H1 (cell line): Measurements from ENCODE around the gene PTTG1IP. TPM values are rescaled to one million over a fixed set of nuclear protein-coding genes. Genes with fewer than 3 reads are reported as not detected.

Source experiments
- CTCF ChIA-PET: fragments of 300-600 bp; sonication (Branson Sonifier 250); formaldehyde crosslinking; loops from one replicate; lab custom pipeline; 2021; ENCODE audit not compliant: partially characterized antibody; lab: Charles Lee
- POLR2A ChIA-PET: fragments of 300-600 bp; sonication (Branson Sonifier 250); formaldehyde crosslinking; loops from one replicate; lab custom pipeline; 2021; ENCODE audit warnings: inconsistent platforms; ENCODE audit not compliant: partially characterized antibody; lab: Charles Lee
- DNase-seq, 2 experiments: peaks; one replicate each; pipeline versions ENCODE4 v3.0.0 to v3.0.0-alpha.2; 2010 to 2022; ENCODE audit warnings: low spot score in 2 of 2, low read depth in 1 of 2, mixed read lengths in 1 of 2
- FAIRE-seq: peaks from 2 replicates; lab custom pipeline; 2011; peaks lifted over from hg19 to GRCh38; lab: Jason Lieb, UNC
- H2AFZ ChIP-seq: 2 replicates; pipeline ENCODE4 v1.8.1; 2012; ENCODE audit warnings: low read length, inconsistent platforms
- H2AK5ac ChIP-seq: 2 replicates; pipeline ENCODE4 v1.6.1; 2013; ENCODE audit warnings: low read depth, low read length
- H2BK120ac ChIP-seq: replicated peaks from 2 replicates; pipeline ENCODE3; 2013; ENCODE audit warnings: low read depth, low read length, inconsistent platforms
- H2BK12ac ChIP-seq: 2 replicates; pipeline ENCODE4 v1.6.1; 2013; ENCODE audit warnings: low read depth, low read length
- H2BK15ac ChIP-seq: 2 replicates; pipeline ENCODE4 v1.6.1; 2013; ENCODE audit warnings: low read length
- H2BK20ac ChIP-seq: 2 replicates; pipeline ENCODE4 v1.6.1; 2013; ENCODE audit warnings: low read length
- H2BK5ac ChIP-seq: 2 replicates; pipeline ENCODE4 v1.6.1; 2013; ENCODE audit warnings: low read depth, low read length
- H3K14ac ChIP-seq: 2 replicates; pipeline ENCODE4 v1.6.1; 2013; ENCODE audit warnings: inconsistent platforms; ENCODE audit not compliant: insufficient read length
- H3K18ac ChIP-seq: 2 replicates; pipeline ENCODE4 v1.6.1; 2013; ENCODE audit warnings: low read length; ENCODE audit errors: extremely low read depth
- H3K23ac ChIP-seq: 2 replicates; pipeline ENCODE4 v1.6.1; 2013; ENCODE audit warnings: inconsistent platforms; ENCODE audit not compliant: insufficient read length
- H3K23me2 ChIP-seq: 2 replicates; pipeline ENCODE4 v1.6.1; 2013; ENCODE audit warnings: low read depth, low read length
- H3K27ac ChIP-seq: 2 replicates; pipeline ENCODE4 v1.6.1; 2011; ENCODE audit warnings: low read depth, low read length, inconsistent platforms
- H3K27me3 ChIP-seq, 4 experiments: replicated peaks in 1 of 4; 1 replicate in 1 of 4; 2 replicates in 3 of 4; pipeline versions ENCODE4 v1.6.1 to v1.8.1; 2011 to 2013; ENCODE audit warnings: low read length in 3 of 4, mild to moderate bottlenecking in 3 of 4, inconsistent platforms in 2 of 4, mixed read lengths in 2 of 4, moderate library complexity in 1 of 4; ENCODE audit not compliant: control insufficient read depth in 3 of 4, insufficient read depth in 3 of 4; ENCODE audit errors: extremely low read depth in 1 of 4
- H3K36me3 ChIP-seq, 4 experiments: 2 replicates each; pipeline versions ENCODE4 v1.6.1 to v1.8.1; 2011 to 2013; ENCODE audit warnings: mild to moderate bottlenecking in 4 of 4, low read length in 3 of 4, moderate library complexity in 2 of 4, control low read depth in 1 of 4, inconsistent platforms in 1 of 4; ENCODE audit not compliant: insufficient read depth in 4 of 4, control insufficient read depth in 2 of 4
- H3K4ac ChIP-seq: replicated peaks from 2 replicates; pipeline ENCODE3; 2013; ENCODE audit warnings: low read length, low read depth, mixed read lengths, inconsistent platforms; ENCODE audit not compliant: insufficient read length
- H3K4me1 ChIP-seq, 4 experiments: replicated peaks in 1 of 4; 1 replicate in 1 of 4; 2 replicates in 3 of 4; pipeline versions ENCODE4 v1.6.1 to v1.8.1; 2011 to 2013; ENCODE audit warnings: low read length in 3 of 4, inconsistent platforms in 2 of 4, mixed read lengths in 1 of 4; ENCODE audit not compliant: insufficient read depth in 4 of 4, control insufficient read depth in 3 of 4
- H3K4me2 ChIP-seq, 2 experiments: 2 replicates each; pipeline versions ENCODE4 v1.6.1 to v1.8.1; 2011 to 2013; ENCODE audit warnings: low read depth in 2 of 2, low read length in 2 of 2, control low read depth in 1 of 2, inconsistent platforms in 1 of 2, mild to moderate bottlenecking in 1 of 2; ENCODE audit not compliant: insufficient read depth in 1 of 2
- H3K4me3 ChIP-seq, 4 experiments: fragments of 200-600, 300-600 bp in 1 of 4; sonication (generic), shearing (Covaris generic), sonication (Bioruptor Twin) in 1 of 4; 2 replicates each; pipeline versions ENCODE4 v1.5.1 to v1.8.1; 2011 to 2016; ENCODE audit warnings: low read length in 4 of 4, low read depth in 3 of 4, control low read depth in 2 of 4, inconsistent platforms in 2 of 4, mild to moderate bottlenecking in 2 of 4, mixed read lengths in 1 of 4, moderate library complexity in 1 of 4; ENCODE audit not compliant: insufficient read depth in 2 of 4; ENCODE audit errors: extremely low read depth in 1 of 4
- H3K56ac ChIP-seq: replicated peaks from 2 replicates; pipeline ENCODE3; 2013; ENCODE audit warnings: low read depth, mild to moderate bottlenecking, mixed read lengths, low read length, inconsistent platforms; ENCODE audit not compliant: insufficient read length
- H3K79me1 ChIP-seq: 2 replicates; pipeline ENCODE4 v1.6.1; 2013; ENCODE audit warnings: low read depth, low read length, control low read depth
- H3K79me2 ChIP-seq, 2 experiments: 2 replicates each; pipeline versions ENCODE4 v1.6.1 to v1.8.1; 2012 to 2013; ENCODE audit warnings: low read length in 2 of 2, mild to moderate bottlenecking in 2 of 2, inconsistent platforms in 1 of 2; ENCODE audit not compliant: insufficient read depth in 2 of 2, control insufficient read depth in 1 of 2
- H3K9ac ChIP-seq, 4 experiments: replicated peaks in 1 of 4; 1 replicate in 1 of 4; 2 replicates in 3 of 4; pipeline versions ENCODE4 v1.6.1 to v1.8.1; 2011 to 2013; ENCODE audit warnings: low read depth in 3 of 4, low read length in 3 of 4, control low read depth in 2 of 4, mild to moderate bottlenecking in 2 of 4, moderate library complexity in 2 of 4, inconsistent platforms in 1 of 4; ENCODE audit errors: extremely low read depth in 1 of 4
- H3K9me3 ChIP-seq, 2 experiments: 2 replicates each; pipeline versions ENCODE4 v1.6.1 to v1.8.1; 2012 to 2013; ENCODE audit warnings: mild to moderate bottlenecking in 2 of 2, moderate library complexity in 2 of 2, control low read depth in 1 of 2, inconsistent platforms in 1 of 2, low read depth in 1 of 2, low read length in 1 of 2, mixed read lengths in 1 of 2; ENCODE audit not compliant: insufficient read depth in 2 of 2
- H4K20me1 ChIP-seq, 2 experiments: replicated peaks in 1 of 2; 2 replicates each; pipeline versions ENCODE3 to v1.8.1; 2011 to 2013; ENCODE audit warnings: inconsistent platforms in 2 of 2, low read length in 2 of 2, mild to moderate bottlenecking in 1 of 2; ENCODE audit not compliant: insufficient read depth in 2 of 2, control insufficient read depth in 1 of 2
- H4K5ac ChIP-seq: 2 replicates; pipeline ENCODE4 v1.6.1; 2013; ENCODE audit warnings: low read length, low read depth, mixed read lengths, inconsistent platforms; ENCODE audit not compliant: insufficient read length
- H4K8ac ChIP-seq: 2 replicates; pipeline ENCODE4 v1.8.0; 2013; ENCODE audit warnings: mild to moderate bottlenecking, moderate library complexity, low read length, inconsistent platforms; ENCODE audit not compliant: insufficient read depth; ENCODE audit errors: extremely low read depth
- H4K91ac ChIP-seq: replicated peaks from 2 replicates; pipeline ENCODE3; 2013; ENCODE audit warnings: low read length, mixed read lengths, inconsistent platforms; ENCODE audit not compliant: insufficient read length
- BACH1 ChIP-seq: IDR thresholded peaks from 2 replicates; pipeline ENCODE4 v1.6.1; 2012; ENCODE audit warnings: low read length, improper control_type of control experiment
- CBX8 ChIP-seq: fragments of 300-800, 300-1000 bp; sonication (generic); IDR thresholded peaks from 2 replicates; pipeline ENCODE4 v1.7.1; 2016; ENCODE audit warnings: low read depth, low read length, borderline replicate concordance
- CTBP2 ChIP-seq: IDR thresholded peaks from 2 replicates; pipeline ENCODE4 v1.7.0; 2011; ENCODE audit warnings: borderline replicate concordance, mild to moderate bottlenecking, moderate library complexity, mixed read lengths, low read length; ENCODE audit not compliant: insufficient read depth, insufficient read length
- EZH2 ChIP-seq: fragments of 200-600 bp; sonication (generic); IDR thresholded peaks from 2 replicates; pipeline ENCODE4 v1.7.1; 2012; ENCODE audit warnings: low read depth, mild to moderate bottlenecking, moderate library complexity, low read length, inconsistent platforms; ENCODE audit not compliant: severe bottlenecking
- POLR2A ChIP-seq, 2 experiments: IDR thresholded peaks; 1 replicate in 1 of 2; 2 replicates in 1 of 2; pipeline ENCODE4 v1.6.1; 2011; ENCODE audit warnings: low read depth in 2 of 2, low read length in 2 of 2, mild to moderate bottlenecking in 2 of 2; ENCODE audit errors: control extremely low read depth in 1 of 2
- POU5F1 ChIP-seq: IDR thresholded peaks from 2 replicates; pipeline ENCODE4 v1.6.1; 2011; ENCODE audit warnings: low read depth, mild to moderate bottlenecking, low read length, moderate library complexity
- TAF7 ChIP-seq: optimal IDR thresholded peaks from 2 replicates; pipeline ENCODE3; 2011; ENCODE audit warnings: low read depth, mild to moderate bottlenecking, inconsistent platforms, low read length, moderate library complexity, borderline replicate concordance
- TCF12 ChIP-seq: IDR thresholded peaks from 2 replicates; pipeline ENCODE4 v1.6.1; 2011; ENCODE audit warnings: low read depth, mild to moderate bottlenecking, low read length
- WGBS, 2 experiments: shearing (Covaris generic) in 1 of 2; methylation state at CpG; one replicate each; pipeline versions ENCODE4 v1.1.6 to v1.1.7; 2013 to 2015; ENCODE audit warnings: low lambda C conversion rate in 2 of 2, mixed read lengths in 2 of 2, inconsistent platforms in 1 of 2, low coverage in 1 of 2, missing lambda C conversion rate in 1 of 2; ENCODE audit not compliant: insufficient replicate concordance in 2 of 2, insufficient coverage in 1 of 2, insufficient read length in 1 of 2; ENCODE audit errors: extremely low coverage in 1 of 2, missing lambda C conversion rate in 1 of 2; 5-methylcytosine and 5-hydroxymethylcytosine counted together
- polyA plus RNA-seq, 7 experiments: library from polyadenylated mRNA; depleted of rRNA in 3 of 7; stranded (reverse) in 5 of 7; unstranded in 2 of 7; fragments of >200 nt in 5 of 7; fragments of 200-250 nt in 2 of 7; gene quantifications; 1 replicate in 5 of 7; 2 replicates in 1 of 7; 4 replicates in 1 of 7; pipeline versions ENCODE4 v1.2.1 to v1.2.3, GENCODE V29; 2011 to 2013; ENCODE audit warnings: missing spikeins in 2 of 7, mixed read lengths in 2 of 7
- total RNA-seq: library from RNA; stranded (reverse); fragmentation: NEBNext Ultra II Directional; extraction: Animal tissue kit (Norgen Biotek cat#: 25700); gene quantifications from 2 replicates; pipeline ENCODE4 v1.2.1, GENCODE V29; 2021
- TF ChIP-seq, protein P1 (sequence below): IDR thresholded peaks from 2 replicates; pipeline ENCODE4 v1.6.1; 2012; ENCODE audit warnings: inconsistent platforms

Gene PTTG1IP
- total and polyA plus RNA-seq, 2 of the 8 experiments (the other 6 are each of a cell fraction or from before 2014, with no cell fraction given): 90.8 to 130 TPM

DNA sequence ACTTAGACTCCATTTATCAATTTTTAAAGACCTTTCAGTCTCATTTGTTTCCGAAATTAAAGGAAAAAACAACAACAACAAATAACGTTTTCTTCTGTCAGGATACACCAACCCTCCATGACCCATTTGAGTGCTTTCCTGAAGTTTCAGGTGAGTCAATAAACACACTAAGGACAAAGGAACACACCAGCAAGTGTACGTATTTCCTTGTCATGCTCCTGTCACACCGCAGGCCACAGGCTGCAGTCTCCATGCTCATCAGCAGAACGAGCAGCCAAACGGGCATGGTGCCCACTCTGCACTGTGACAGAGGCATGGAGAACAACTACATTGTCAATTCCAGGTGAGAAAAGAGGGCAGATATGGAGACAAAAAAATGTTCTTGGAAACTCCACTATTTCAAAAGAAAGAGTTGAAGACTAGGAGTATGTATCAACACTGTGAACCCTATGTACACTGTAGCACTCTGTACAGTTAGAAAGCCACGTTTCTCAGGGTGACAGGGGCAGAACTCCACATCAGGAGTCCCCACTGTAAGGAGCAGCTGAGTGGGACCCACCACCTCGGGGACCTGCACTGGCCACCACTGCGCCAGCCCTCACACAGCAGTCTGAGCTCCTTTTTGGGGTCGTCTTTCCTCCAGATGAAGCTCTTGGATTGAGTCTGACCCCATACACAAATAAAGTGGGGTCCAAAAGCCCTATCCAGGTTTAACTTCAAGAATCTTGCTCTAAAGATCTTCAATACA lies 2.6 kb downstream of the PTTG1IP start:
- Histone ChIP-seq H3K18ac (no peak overlapping the region), H3K27ac (no peak overlapping the region), H3K9ac (no peak overlapping the region), H3K4ac (no peak overlapping the region), H2BK5ac (no peak overlapping the region), H3K9me3 (no peaks in the 10 kb centered on the region), H2BK15ac (0 out of 2 replicates have a peak overlapping the region, but pooled peaks have one; percentile 25), H3K23me2 (peaks cover 22% of the 10 kb centered on the region), H3K79me1 (peaks cover 24% of the 10 kb centered on the region), H2BK20ac (no peak overlapping the region), H4K8ac (no peak overlapping the region), H2AFZ (no peak overlapping the region), H2BK12ac (no peak overlapping the region; the same call in 1 of the 2 replicates), H3K14ac (no peak overlapping the region), H3K4me1 (peaks cover 6 to 19% (median 14%) of the 10 kb centered on the region in 4 experiments), H4K91ac (no peak overlapping the region), H3K23ac (no peak overlapping the region), H3K4me2 (no peak overlapping the region; a peak in 1 of 4 replicates), H4K20me1 (peaks cover 21 to 46% of the 10 kb centered on the region in 2 experiments), H3K56ac (no peak overlapping the region), H2BK120ac (no peak overlapping the region), H3K4me3 (no peak overlapping the region), H2AK5ac (0 out of 2 replicates have a peak overlapping the region, but pooled peaks have one; percentile 56), H3K79me2 (peaks cover 45 to 72% of the 10 kb centered on the region in 2 experiments), H3K27me3 (peaks cover 0 to 19% (median 14%) of the 10 kb centered on the region in 4 experiments; a peak in 4 of 7 replicates), H3K36me3 (no peaks in the 10 kb centered on the region; a peak in 1 of 8 replicates), H4K5ac (no peak overlapping the region)
- FAIRE-seq: no peak
- no peak for DNase-seq
- WGBS, 2 experiments: 85% methylated on average over 10 of the region's 10 CpGs; no CpG with 5 or more reads in 1 of the 2 experiments
- ChIA-PET CTCF (interaction anchor here (1.1 kb wide), 1 partner anchor 100 kb away, joined by 3 read pairs; no protein-coding TSS in a partner anchor), POLR2A (interaction anchor here (1.7 to 3.7 kb wide), 2 partner anchors 10 to 70 kb away, joined by 6 to 16 read pairs; partner anchors contain the start of gene UBE2G2)
- no peak for TF ChIP-seq TCF12
- no peak for TF ChIP-seq POU5F1
- TF ChIP-seq, protein P1, sequence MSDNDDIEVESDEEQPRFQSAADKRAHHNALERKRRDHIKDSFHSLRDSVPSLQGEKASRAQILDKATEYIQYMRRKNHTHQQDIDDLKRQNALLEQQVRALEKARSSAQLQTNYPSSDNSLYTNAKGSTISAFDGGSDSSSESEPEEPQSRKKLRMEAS: no peak
- no peak for TF ChIP-seq POLR2A (IDR thresholded peaks at IDR 0.05; ENCODE audit: control extremely low read depth in 1 of 2, low read depth in 2 of 2, low read length in 2 of 2)
- TF ChIP-seq CBX8: no peak
- no peak for TF ChIP-seq CTBP2
- TF ChIP-seq BACH1: no peak
- TF ChIP-seq EZH2: no peak
- no peak for TF ChIP-seq TAF7
